Right ventricle myocardium inferior (tissue), 1 donor: ENCODE measurements around the gene APOO. TPM values are rescaled to one million over a fixed set of nuclear protein-coding genes. Genes with fewer than 3 reads are reported as not detected.
"Not testable (repeated sequence)": the region's sequence is repeated elsewhere in the genome, so short reads cannot be mapped to it uniquely, and the experiment has no call there.

Source experiments
- ATAC-seq: fragments of 200-7000 bp; cut with Tn5 transposase; one replicate; pipeline ENCODE4 v1.9.1; 2020; ENCODE audit warnings: mild to moderate bottlenecking, moderate library complexity
- DNase-seq: peaks from one replicate; pipeline ENCODE4 v3.0.0; 2021; ENCODE audit errors: missing footprints
- intact Hi-C: fragments of 100-400 bp; cut with DNase I; formaldehyde crosslinking; loops from one replicate; pipeline ENCODE4 v1.11.0; 2022
- total RNA-seq: library from RNA; stranded (reverse); fragmentation: NEBNext Ultra II Directional; extraction: Animal tissue kit (Norgen Biotek cat#: 25700); gene quantifications from one replicate; pipeline ENCODE4 v1.2.1, GENCODE V29; 2021
- donor health status: DM: no; HTN: yes; CAD: no; lungs with severe emphysema.

APOO gene
- total RNA-seq, 1 donor from 2014 or later: 112 TPM

DNA sequence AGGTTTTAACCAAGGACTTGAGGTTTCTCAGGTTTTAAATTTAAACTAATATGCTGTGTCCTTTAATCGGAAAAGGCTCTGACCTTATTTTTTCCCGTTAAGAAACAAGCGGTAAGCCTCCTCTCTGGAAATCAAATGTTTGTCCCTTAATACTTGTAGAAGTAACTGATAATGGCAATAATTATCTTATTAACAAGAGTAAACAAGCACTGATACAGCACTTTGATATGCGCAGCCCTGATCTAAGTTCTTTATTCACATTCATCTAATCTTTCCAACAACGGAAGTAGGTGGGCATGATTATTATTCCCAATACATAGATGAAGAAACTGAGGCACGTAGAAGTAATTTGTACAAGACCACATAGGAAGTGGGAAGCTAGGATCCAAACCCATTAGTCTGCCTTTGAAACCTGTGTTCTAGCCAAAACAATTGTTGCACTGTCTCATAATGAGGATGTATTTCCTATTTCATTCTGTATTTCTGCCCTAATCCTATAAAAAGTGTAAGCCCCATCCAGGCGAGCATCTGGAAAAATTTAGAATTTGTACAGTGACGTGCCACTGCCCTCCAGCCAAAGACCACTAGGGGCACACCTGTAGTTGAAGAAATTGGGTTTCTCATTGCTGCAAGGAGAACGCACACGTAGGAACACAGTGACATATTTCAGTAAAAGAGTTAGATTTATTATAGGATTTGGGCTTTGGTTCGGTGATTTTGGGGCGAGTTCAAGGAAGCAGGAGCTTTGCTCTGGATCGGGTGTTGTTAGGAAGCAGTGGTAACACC is 674 bp upstream of the APOO start:
- ATAC-seq (no peak), DNase-seq (no peak)
- intact Hi-C loops: loop anchor here (2.0 kb wide), 2 partner anchors 116 to 146 kb away; partner anchors contain the start of gene EIF2S3

DNA sequence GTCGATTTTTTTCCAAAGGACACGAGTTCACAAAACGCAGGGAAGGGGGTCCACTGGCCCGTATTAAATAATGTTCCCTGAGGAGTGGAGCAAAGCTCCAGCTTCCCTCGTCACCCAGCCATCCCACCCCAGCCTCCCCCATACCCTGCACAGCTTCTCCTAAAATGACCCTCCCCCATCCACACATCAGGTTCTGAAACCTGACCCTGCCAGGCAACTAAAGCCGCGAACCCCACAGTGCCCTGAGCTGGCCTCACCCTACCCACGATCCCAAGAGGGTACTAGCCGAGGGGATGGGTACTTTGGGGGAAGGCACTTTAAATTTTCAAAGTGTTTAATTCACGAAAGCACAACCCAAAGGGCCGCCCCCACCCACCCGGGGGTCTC is 634 bp downstream of the APOO start:
- peak; percentile 35 for ATAC-seq
- no peak for DNase-seq
- intact Hi-C loops: loop anchor here (1.0 kb wide), 1 partner anchor 240 kb away; the partner anchor contains the start of gene PRDX4

DNA sequence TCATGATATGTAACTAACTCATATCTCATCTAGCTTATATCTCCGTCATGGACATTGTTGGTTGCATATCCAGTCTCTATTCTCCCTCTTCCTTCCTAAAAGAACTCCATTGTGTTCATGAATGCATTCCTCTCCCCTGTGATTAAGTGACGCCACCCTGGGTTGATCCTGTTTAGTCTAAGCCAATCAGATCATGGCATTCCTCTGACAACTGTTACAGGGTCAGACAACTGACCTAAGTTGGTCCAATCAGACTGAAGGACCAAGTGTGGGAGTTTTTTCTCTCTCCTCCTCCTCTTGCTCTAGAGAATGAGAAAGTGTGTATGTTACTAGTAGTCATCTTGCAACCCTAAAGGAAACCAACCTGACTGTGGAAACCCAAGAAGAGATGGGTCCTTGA is 3.6 kb downstream of the APOO start:
- ATAC-seq: no peak
- intact Hi-C loops: no loop called here
- no peak for DNase-seq

DNA sequence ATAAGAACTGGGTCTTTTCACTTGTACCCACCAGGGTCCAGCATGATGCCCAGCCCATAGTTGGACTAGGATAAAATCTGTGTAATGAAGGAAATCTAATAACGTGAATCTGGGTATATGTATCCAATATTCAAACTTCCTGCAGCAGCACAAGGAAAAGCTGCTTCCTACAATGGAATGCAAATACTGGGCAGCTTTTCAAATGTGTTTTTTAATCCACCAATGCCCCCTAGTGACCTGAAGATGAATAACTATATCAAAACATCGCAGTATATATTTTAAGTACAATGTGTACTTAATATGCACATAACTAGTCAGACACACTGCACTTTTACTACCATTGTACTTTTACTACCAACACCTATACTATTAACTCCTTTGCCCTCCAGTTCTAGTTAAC is 5.3 kb downstream of the APOO start:
- ATAC-seq: peak; percentile 67
- no peak for DNase-seq

DNA sequence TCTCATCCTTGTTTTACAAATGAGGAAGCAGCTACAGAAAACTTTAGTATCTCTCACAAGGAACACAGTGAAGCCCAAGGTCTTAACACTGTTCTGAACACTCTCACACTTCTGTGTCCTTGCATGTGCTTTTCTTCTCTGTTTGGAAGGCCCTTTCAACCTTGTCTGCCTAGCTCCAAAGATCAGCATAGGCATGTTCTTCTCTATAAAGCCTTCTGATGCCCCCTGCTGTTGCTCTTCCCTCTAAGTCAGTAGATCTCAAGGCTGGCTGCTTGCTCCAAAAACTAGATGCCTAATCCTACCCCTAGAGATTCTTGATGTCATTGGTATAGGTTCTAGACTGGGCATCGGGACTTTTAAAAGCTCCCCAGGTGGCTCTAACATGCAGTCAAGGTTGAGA is 5.9 kb downstream of the APOO start:
- DNase-seq (no peak), ATAC-seq (peak; percentile 92)
- intact Hi-C loops: loop anchor here (1.0 to 2.0 kb wide), 3 partner anchors 120 to 207 kb away; partner anchors contain the start of gene ACOT9

More for the DNA sequence above, 5.3 kb downstream of the APOO start:
- intact Hi-C loops: loop anchor here (1.0 to 2.0 kb wide), 3 partner anchors 120 to 208 kb away; partner anchors contain the start of gene ACOT9

DNA sequence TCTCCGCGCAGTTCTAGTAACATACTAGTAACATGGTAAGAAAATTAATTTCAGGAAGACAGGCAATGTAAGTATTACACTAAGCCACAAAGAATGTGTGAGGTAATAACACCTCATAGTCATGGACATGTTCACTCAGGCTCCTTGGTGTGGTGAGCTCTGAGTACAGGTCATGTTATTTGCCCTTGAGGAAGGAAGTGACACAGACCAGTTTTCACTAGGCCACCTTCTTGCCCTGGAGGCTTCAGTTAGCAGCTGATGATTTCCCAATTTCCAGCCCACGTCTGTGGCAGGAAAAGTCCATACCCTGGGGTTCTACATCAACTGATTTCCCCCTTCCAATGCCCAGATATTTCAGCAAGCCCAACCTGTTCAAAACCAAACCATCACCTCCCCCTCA is 6.7 kb downstream of the APOO start:
- intact Hi-C loops: no loop called here
- ATAC-seq (peak; percentile 24), DNase-seq (no peak)

DNA sequence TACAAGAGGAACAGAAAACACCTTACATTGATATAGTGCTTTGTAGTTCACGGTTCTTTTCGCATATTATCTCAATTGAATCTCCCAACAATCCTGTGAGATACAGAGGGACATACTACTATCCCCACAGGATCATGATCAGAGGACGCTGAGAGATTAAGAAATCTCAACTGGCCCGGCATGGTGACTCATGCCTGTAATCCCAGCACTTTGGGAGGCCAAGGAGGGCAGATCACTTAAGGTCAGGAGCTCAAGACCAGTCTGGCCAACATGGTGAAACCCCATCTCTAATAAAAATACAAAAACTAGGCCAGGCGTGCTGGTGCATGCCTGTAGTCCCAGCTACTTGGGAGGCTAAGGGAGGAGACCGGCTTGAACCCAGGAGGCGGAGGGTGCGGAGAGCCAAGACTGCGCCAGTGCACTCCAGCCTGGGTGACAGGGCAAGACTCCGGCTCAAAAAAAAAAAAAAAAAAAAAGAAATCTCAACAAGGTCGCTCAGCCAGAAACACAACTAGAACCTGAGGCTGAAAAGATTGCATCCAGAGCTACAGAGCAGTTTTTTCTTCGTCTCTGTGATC is 7.4 kb downstream of the APOO start:
- intact Hi-C loops: no loop called here
- ATAC-seq (no peak), DNase-seq (no peak)

DNA sequence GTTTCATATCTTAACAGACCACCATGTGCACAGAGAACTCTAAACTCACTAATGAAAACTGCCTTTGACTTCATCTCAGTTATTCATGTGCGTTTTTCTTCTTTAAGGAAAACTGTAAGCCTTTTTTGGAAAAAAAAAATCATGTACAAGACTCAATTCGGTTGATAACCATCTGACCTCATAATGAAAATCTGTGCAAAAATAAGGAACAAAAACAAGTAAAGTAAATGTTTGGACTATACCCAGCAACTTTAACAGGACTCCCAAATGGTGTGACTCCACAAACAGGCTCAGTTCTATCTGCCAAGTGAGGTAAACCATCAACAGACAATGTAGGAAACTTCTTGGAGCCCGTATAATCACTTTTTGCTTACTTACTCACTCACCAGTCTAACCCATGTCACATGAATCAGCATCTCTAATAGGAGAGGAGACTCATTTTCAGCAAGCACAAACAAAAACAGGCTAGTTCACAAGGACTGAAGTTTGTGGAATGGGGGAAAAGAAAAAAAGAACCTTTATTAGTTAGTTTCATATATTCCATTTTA is 9.3 kb downstream of the APOO start:
- intact Hi-C loops: no loop called here
- DNase-seq (no peak), ATAC-seq (no peak)

DNA sequence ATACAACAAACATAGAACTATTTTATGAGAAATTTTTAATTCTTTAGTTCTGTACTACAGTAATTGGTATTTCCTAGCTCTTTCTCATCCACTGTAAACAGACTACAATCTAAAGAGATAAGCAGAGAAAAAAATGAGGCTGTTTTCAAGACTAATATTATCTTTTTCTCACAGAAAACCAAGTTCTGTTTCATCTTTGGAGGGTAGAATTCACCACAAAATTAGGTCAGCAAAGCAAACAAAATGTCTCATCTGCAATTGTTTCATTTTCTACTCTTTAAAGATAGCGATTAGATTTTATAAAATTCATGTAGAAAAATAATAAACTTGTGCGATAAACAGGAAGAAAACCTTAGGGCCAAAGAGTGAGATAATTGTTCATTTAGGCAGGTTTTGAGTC is 10.8 kb downstream of the APOO start:
- ATAC-seq (no peak), DNase-seq (no peak)
- intact Hi-C loops: no loop called here

DNA sequence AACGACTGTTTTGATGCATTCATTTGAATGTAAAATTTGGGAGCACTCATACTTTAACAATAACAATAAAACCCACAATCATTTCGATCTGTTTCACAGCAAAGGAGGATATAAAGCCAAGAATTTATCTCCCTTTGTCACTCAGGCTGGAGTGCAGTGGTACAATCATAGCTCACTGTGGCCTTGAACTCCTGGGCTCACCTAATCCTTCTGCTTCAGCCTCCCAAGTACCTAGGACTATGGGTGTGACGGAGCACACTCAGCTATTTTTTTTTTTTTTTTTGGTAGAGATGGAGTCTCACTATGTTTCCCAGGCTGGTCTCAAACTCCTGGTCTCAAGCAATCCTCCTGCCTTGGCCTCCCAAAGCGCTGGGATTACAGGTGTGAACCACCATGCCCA is 11.2 kb downstream of the APOO start:
- intact Hi-C loops, ATAC-seq, DNase-seq: not testable (repeated sequence)

DNA sequence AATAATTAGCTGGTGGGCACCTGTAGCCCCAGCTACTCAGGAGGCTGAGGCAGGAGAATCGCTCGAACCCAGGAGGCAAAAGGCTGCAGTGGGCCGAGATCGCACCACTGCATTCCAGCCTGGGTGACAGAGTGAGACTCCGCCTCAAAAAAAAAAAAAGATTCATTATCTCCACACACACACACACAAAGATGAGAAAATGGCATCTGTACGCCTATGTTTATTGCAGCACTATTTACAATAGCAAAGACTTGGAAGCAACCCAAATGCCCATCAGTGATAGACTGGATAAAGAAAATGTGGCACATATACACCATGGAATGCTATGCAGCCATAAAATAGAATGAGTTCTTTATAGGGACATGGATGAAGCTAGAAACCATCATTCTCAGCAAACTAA is 12.7 kb downstream of the APOO start:
- ATAC-seq, intact Hi-C loops, DNase-seq: not testable (repeated sequence)

DNA sequence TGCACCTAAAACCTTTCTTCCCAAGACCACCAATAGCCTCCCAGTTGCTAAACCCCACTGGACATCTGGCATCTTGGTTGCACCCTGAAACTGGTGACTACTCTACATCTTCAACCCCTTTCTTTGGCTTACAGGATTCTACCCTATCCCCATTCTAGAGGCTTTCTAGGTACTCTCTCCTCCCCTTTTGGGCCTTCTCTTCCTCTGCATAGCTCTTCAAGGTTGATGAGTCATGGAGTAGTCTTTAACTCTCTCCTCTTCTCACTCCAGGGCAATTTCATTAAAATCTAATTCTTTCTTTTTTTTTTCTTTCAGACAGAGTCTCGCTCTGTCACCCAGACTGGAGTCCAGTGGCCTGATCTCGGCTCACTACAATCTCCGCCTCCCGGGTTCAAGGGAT is 16.8 kb downstream of the APOO start:
- DNase-seq (no peak), ATAC-seq (no peak)
- intact Hi-C loops: no loop called here

DNA sequence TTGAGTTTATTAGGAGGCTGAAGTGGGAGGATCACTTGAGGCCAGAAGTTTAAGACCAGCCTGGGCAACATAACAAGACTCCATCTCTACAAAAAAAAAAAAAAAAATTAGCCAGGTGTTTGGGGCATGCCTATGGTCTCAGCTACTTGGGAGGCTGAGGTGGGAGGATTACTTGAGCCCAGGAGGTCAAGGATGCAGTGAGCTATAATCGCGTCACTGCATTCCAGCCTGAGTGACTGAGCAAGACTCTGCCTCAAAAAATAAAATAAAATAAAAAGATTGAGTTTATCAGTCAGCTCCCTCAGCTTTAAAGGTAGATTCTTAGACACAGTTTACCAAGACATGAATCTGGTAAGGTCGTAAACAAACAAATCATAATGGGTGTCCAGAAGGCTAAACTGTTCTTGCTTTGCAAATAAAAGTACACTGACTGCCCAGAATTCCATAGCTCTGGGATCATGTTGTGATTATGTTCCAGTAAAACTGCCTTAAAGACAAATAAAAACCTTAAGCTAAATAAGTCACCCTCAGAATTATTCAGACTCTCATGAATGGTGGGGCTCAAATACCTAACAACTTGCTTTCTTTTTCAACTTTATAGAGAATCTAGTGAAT is 18.7 kb downstream of the APOO start:
- intact Hi-C loops: no loop called here
- ATAC-seq: no peak
- DNase-seq: no peak

DNA sequence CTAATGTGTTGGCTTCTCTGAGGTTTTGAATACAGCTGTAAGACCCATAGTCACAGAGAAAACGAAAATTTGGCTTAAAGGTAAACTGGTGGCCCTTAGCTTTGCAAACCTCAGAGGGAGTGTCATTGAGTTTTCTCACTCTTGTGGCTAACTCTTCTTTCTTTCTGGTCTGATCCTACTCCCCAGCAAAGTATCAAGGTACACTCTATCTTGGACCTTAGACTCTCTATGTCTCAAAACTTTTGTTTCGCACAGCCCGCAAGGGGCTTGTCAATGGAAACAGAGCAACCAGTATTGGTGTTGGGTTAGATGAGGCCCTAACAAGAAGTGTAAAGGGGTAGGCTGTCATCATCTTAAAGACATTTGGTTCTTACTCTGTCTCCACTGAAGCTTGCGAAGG is 19.8 kb downstream of the APOO start:
- DNase-seq (no peak), ATAC-seq (no peak)
- intact Hi-C loops: no loop called here

DNA sequence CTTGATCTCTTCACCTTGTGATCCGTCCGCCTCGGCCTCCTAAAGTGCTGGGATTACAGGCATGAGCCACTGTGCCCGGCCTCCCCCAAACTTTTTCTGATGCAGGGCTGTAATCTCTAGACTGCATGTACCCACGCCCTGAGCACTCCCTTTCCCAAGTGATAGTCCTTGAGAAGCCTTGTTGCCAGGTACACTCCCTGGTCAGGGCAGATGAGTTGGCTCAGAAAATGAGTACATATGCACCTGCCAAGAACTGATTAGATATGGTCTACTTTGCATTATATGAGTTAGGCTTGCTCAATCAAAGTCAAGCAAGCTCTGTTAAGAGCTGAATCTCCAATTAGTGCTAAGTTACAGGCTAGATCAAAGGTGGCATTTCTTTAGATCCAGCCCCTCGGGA is 20.3 kb downstream of the APOO start:
- DNase-seq (no peak), ATAC-seq (no peak)
- intact Hi-C loops: no loop called here

DNA sequence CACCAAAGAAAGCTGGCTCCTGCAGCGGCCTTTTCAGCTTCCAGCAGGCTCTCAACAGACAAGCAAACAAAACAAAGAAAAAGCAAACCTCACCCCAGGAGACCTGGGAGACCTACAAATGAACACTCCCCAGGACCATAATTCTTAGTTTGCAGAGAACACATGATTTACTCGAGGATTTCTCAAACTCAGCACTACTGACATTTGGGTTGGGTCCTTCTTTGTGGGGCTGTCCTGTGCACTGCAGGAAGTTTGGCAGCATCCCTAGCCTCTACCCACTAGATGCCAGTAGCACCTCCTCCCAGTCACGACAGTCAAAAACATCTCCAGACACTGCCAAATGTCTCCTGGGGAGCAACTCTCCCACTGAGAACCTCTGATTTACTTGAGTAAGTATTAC is 21.9 kb downstream of the APOO start:
- intact Hi-C loops: no loop called here

DNA sequence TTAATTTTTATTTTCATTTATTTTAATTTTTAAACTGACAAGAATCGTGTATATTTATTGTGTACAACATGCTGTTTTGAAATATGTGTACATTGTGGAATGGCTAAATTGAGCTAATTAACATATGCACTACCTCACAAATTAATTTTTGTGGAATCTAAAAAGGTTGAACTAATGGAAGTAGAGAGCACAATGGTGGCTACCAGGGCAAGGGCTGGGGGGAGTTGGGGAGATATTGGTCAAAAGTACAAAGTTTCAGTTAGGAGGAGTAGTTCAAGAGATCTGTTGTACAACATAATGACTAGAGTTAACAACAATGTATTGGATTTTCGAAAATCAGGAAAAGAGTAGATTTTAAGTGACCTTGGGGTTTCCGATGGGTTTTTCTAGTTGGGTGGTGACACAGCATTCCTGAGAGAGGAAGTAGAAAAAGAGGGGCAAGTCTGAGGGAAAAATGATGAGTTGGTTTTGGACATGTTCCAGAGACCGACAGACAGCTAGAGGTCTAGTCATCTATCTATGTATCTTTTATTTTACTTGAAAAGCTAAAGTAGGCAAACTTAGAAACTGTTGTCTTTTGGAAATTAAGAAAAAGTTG is 23.2 kb downstream of the APOO start:
- no peak for ATAC-seq
- intact Hi-C loops: no loop called here

More for the DNA sequence above, 21.9 kb downstream of the APOO start:
- ATAC-seq (no peak), DNase-seq (no peak)

DNA sequence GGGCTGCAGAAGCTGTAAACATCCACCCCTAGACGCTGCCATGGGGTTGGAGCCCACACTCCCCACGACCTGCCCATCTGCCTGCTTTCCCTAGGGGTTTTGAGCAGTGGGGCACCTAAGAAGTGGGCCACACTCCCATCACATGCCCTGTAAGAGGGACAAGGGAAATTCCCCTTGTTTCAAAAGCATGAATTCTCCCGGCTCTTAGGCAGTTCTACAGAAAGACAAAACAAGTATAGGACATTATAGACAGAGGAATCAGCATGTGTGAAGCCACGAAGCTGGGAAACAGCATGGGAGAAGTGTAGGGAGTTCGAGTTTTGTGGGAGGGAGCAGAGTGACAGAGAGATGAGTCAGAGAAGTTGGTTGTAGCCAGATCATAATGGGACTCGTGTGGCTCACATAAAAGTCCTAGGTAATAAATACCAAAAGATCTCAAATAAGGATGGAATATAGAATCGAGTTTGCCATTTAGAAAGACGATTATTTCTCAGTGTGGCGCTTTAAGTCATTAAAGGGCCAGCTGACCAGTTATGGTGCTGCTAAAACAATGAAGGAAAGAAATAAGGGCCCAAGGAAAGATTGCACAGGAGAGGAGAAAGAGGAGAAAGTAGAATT is 23.9 kb downstream of the APOO start:
- intact Hi-C loops: no loop called here
- ATAC-seq: no peak
- no peak for DNase-seq

More for the DNA sequence above, 23.2 kb downstream of the APOO start:
- DNase-seq: no peak
